ENCODE measurements around the gene FLT4. TPM values are rescaled to one million over a fixed set of nuclear protein-coding genes. Genes with fewer than 3 reads are reported as not detected.

The FLT4 gene
- polyA plus RNA-seq, 3 donors: not detected

- intact Hi-C loops (cut with micrococcal nuclease): no loop called here
- DNase-seq: no peak
- no peaks in the 10 kb centered on the region for H3K79me2 ChIP-seq (ENCODE audit: insufficient read depth, low read length)
- H3K4me3 ChIP-seq (replicated peaks in 1 of 3; ENCODE audit: low read depth in 2 of 3, low read length in 3 of 3): no peak overlapping the region
- peaks cover 0 to 7% (median 4%) of the 10 kb centered on the region in 3 donors for H3K27me3 Mint-ChIP-seq (ENCODE audit: low read depth in 3 of 3)
- WGBS (ENCODE audit: insufficient coverage): 87% methylated on average over 12 of the region's 15 CpGs
- H3K9me3 ChIP-seq (replicated peaks in 1 of 2; ENCODE audit: control insufficient read depth in 1 of 2, insufficient read depth in 1 of 2, low read length in 2 of 2): no peaks in the 10 kb centered on the region
- H3K36me3 Mint-ChIP-seq: no peaks in the 10 kb centered on the region
- H3K4me2 ChIP-seq (replicated peaks; ENCODE audit: extremely low read depth, low read length, poor library complexity, severe bottlenecking): no peak overlapping the region
- no peak overlapping the region for H3K27ac ChIP-seq (ENCODE audit: low read depth in 1 of 2, low read length in 2 of 2)
- H2AFZ ChIP-seq (ENCODE audit: insufficient read depth, low read depth, low read length, poor library complexity, severe bottlenecking): no peak overlapping the region
- no peak overlapping the region for H3K9ac ChIP-seq (ENCODE audit: insufficient read depth, low read length, poor library complexity, severe bottlenecking)
- H3K27me3 ChIP-seq (ENCODE audit: control insufficient read depth in 2 of 2, insufficient read depth in 2 of 2, low read length in 2 of 2): no peaks in the 10 kb centered on the region
- H3K4me3 Mint-ChIP-seq: no peak overlapping the region
- no peaks in the 10 kb centered on the region for H3K4me1 ChIP-seq (ENCODE audit: control insufficient read depth in 1 of 2, insufficient read depth in 2 of 2, low read length in 2 of 2)
- no peaks in the 10 kb centered on the region for H4K20me1 ChIP-seq (ENCODE audit: insufficient read depth, low read length)
- no peaks in the 10 kb centered on the region for H3K4me1 Mint-ChIP-seq
- peaks cover 0 to 1% (median 0%) of the 10 kb centered on the region in 7 donors for H3K9me3 Mint-ChIP-seq
- TF ChIP-seq, protein P1, sequence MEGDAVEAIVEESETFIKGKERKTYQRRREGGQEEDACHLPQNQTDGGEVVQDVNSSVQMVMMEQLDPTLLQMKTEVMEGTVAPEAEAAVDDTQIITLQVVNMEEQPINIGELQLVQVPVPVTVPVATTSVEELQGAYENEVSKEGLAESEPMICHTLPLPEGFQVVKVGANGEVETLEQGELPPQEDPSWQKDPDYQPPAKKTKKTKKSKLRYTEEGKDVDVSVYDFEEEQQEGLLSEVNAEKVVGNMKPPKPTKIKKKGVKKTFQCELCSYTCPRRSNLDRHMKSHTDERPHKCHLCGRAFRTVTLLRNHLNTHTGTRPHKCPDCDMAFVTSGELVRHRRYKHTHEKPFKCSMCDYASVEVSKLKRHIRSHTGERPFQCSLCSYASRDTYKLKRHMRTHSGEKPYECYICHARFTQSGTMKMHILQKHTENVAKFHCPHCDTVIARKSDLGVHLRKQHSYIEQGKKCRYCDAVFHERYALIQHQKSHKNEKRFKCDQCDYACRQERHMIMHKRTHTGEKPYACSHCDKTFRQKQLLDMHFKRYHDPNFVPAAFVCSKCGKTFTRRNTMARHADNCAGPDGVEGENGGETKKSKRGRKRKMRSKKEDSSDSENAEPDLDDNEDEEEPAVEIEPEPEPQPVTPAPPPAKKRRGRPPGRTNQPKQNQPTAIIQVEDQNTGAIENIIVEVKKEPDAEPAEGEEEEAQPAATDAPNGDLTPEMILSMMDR (IDR thresholded peaks at IDR 0.05): no peak
- no peaks in the 10 kb centered on the region for H3K36me3 ChIP-seq (replicated peaks in 1 of 2; ENCODE audit: control insufficient read depth in 1 of 2, insufficient read depth in 2 of 2, low read length in 2 of 2)
- no peak overlapping the region for H3K27ac Mint-ChIP-seq
Observed at GRCh38 chr5:180612683-180613082, 36.7 kb downstream of the FLT4 start.

DNA sequence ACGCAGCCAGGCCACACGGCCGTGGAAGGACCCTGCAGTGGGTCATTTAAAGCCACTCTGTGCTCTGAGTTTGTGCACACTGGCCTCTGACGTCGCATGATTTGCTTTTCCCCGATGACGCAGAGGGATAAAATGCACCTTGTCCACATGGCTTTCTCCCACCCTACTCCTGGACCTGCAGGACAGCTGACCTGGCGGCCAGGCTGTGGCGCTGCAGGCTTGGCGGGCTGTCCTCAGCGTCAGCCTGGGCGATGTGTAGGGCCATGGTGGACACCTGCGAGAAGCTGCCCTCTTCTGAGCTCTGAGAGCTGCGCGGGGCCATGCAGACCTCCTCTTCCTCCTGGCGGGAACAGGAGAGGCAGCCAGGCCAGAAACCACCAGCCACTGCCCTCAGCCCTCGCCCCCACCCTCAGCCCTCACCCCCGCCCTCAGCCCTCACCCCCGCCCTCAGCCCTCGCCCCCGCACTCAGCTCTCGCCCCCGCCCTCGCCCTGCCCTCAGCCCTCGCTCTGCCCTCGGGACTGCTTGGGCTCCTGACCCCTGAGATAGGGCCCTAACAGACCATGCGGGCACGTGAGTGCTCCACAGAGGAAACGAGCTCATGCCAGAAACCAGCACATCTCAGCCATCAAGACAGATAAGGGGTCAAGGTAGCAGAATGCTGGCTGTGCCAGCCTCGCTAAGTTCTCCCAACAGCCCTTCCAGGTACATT is 38.1 kb downstream of the FLT4 start:
- Histone ChIP-seq H4K20me1 (ENCODE audit: insufficient read depth, low read length) (no peaks in the 10 kb centered on the region), H3K27ac (ENCODE audit: low read depth in 1 of 2, low read length in 2 of 2) (no peak overlapping the region), H3K9ac (ENCODE audit: insufficient read depth, low read length, poor library complexity, severe bottlenecking) (no peak overlapping the region), H3K4me3 (replicated peaks in 1 of 3; ENCODE audit: low read depth in 2 of 3, low read length in 3 of 3) (no peak overlapping the region), H3K4me1 (ENCODE audit: control insufficient read depth in 1 of 2, insufficient read depth in 2 of 2, low read length in 2 of 2) (no peaks in the 10 kb centered on the region), H3K36me3 (replicated peaks in 1 of 2; ENCODE audit: control insufficient read depth in 1 of 2, insufficient read depth in 2 of 2, low read length in 2 of 2) (no peaks in the 10 kb centered on the region), H3K79me2 (ENCODE audit: insufficient read depth, low read length) (no peaks in the 10 kb centered on the region), H3K27me3 (ENCODE audit: control insufficient read depth in 2 of 2, insufficient read depth in 2 of 2, low read length in 2 of 2) (no peaks in the 10 kb centered on the region), H3K4me2 (replicated peaks; ENCODE audit: extremely low read depth, low read length, poor library complexity, severe bottlenecking) (no peak overlapping the region), H2AFZ (ENCODE audit: insufficient read depth, low read depth, low read length, poor library complexity, severe bottlenecking) (no peak overlapping the region), H3K9me3 (replicated peaks in 1 of 2; ENCODE audit: control insufficient read depth in 1 of 2, insufficient read depth in 1 of 2, low read length in 2 of 2) (no peaks in the 10 kb centered on the region)
- Mint-ChIP-seq H3K27ac (no peak overlapping the region), H3K36me3 (no peaks in the 10 kb centered on the region), H3K27me3 (ENCODE audit: low read depth in 3 of 3) (peaks cover 0 to 6% (median 4%) of the 10 kb centered on the region in 3 donors), H3K4me3 (no peak overlapping the region), H3K4me1 (no peaks in the 10 kb centered on the region), H3K9me3 (peaks cover 0 to 1% (median 0%) of the 10 kb centered on the region in 7 donors)
- no peak for DNase-seq
- intact Hi-C loops (cut with micrococcal nuclease): no loop called here
- WGBS (ENCODE audit: insufficient coverage): 89% methylated on average over 17 of the region's 30 CpGs
- TF ChIP-seq, protein P1 (IDR thresholded peaks at IDR 0.05): no peak

Data from CD14-positive monocyte (primary cell).